HepG2 (cell line): ENCODE measurements around the gene NCOA3.

Experiments used
- CTCF ChIP-seq: sonication (generic); formaldehyde crosslinking; IDR thresholded peaks from 2 replicates; pipeline ENCODE4 v1.5.0; 2020; ENCODE audit warnings: mild to moderate bottlenecking, missing genetic modification reagents, moderate library complexity
- ELK4 ChIP-seq: sonication (generic); formaldehyde crosslinking; IDR thresholded peaks from 2 replicates; pipeline ENCODE4 v1.9.0; 2021; ENCODE audit warnings: missing genetic modification reagents, borderline replicate concordance
- JUN ChIP-seq: sonication (generic); formaldehyde crosslinking; IDR thresholded peaks from 2 replicates; pipeline ENCODE4 v1.4.0; 2020; ENCODE audit warnings: mild to moderate bottlenecking, missing genetic modification reagents
- JUND ChIP-seq: sonication (generic); formaldehyde crosslinking; IDR thresholded peaks from 2 replicates; pipeline ENCODE4 v1.8.0; 2022; ENCODE audit warnings: mild to moderate bottlenecking, missing genetic modification reagents
- MTF1 ChIP-seq: sonication (generic); formaldehyde crosslinking; IDR thresholded peaks from 2 replicates; pipeline ENCODE4 v1.5.0; 2020; ENCODE audit warnings: missing genetic modification reagents
- POLR2A ChIP-seq, 2 experiments: IDR thresholded peaks; 2 replicates each; pipeline ENCODE4 v1.6.1; 2011; ENCODE audit warnings: low read depth in 2 of 2, low read length in 2 of 2, mild to moderate bottlenecking in 1 of 2, moderate library complexity in 1 of 2; ENCODE audit not compliant: insufficient read depth in 1 of 2
- POLR2AphosphoS5 ChIP-seq: IDR thresholded peaks from 2 replicates; pipeline ENCODE4 v1.6.1; 2012; ENCODE audit warnings: low read depth, low read length
- ZBTB33 ChIP-seq: sonication (generic); formaldehyde crosslinking; IDR thresholded peaks from 2 replicates; pipeline ENCODE4 v1.4.0; 2020; ENCODE audit warnings: missing genetic modification reagents
- ZNF639 ChIP-seq: conservative IDR thresholded peaks from 2 replicates; pipeline ENCODE4 v1.6.1; 2018; ENCODE audit warnings: missing genetic modification reagents

- TF ChIP-seq ZNF639 (CRISPR knock-in tag) (no peak), ELK4 (CRISPR knock-in tag) (no peak), ZBTB33 (CRISPR knock-in tag) (no peak), JUND (CRISPR knock-in tag) (no peak), POLR2A (IDR thresholded peaks at IDR 0.05; ENCODE audit: insufficient read depth in 1 of 2, low read depth in 2 of 2, low read length in 2 of 2) (no peak), CTCF (no peak), POLR2AphosphoS5 (no peak), JUN (CRISPR knock-in tag) (no peak), MTF1 (CRISPR knock-in tag) (no peak)
Observed at GRCh38 chr20:47499053-47499452, 2.6 kb upstream of the NCOA3 start.
